T follicular helper cell (primary cell): Measurements from ENCODE around the gene NINJ2.
A peak's percentile ranks its signal among the peaks of the same experiment; 100 is the strongest.
"Not testable (repeated sequence)": the region's sequence is repeated elsewhere in the genome, so short reads cannot be mapped to it uniquely, and the experiment has no call there.

Experiments used
- DNase-seq: peaks from one replicate; pipeline ENCODE4 v3.0.0-alpha.2; 2020; ENCODE audit warnings: low read depth
- total RNA-seq, 2 experiments: gene quantifications; one replicate each; lab custom pipeline; 2026; lab: John Stamatoyannopoulos, UW

Gene NINJ2, protein sequence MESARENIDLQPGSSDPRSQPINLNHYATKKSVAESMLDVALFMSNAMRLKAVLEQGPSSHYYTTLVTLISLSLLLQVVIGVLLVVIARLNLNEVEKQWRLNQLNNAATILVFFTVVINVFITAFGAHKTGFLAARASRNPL
- 2.9 to 3.1 reads per million in 2 experiments for total RNA-seq

DNA sequence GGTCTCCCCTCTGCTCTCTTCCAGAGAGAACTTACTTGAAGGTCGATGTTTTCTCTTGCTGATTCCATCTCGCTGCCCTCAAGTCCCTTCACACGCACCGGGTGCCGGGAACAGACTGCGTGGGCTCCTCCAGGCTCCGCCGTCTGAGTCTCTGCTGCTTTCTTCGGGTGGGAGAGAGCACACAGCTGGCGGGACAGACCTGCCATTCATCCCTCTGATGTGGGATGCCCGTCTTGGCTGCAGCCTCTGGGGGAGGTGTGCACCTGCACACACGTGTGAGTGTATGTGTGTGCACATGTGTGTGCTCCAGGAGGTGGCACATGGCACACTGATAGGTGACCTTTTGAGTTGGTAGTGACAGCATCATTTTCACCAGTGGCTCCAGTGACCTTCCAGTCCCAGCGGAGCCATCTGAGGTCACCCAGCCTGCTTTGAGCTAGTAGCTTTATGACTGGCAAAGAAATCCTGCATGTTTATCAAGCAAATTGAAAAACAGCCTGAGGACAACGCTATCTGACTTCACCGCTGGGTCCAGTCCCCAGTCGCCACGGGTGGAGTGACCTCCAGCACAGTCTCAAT, at the start of gene NINJ2:
NINJ2 (minus strand) TSS at position 153 of the 579 bp plus-strand sequence; CDS start at position 68, 85 bp downstream.
- DNase-seq, result no peak

DNA sequence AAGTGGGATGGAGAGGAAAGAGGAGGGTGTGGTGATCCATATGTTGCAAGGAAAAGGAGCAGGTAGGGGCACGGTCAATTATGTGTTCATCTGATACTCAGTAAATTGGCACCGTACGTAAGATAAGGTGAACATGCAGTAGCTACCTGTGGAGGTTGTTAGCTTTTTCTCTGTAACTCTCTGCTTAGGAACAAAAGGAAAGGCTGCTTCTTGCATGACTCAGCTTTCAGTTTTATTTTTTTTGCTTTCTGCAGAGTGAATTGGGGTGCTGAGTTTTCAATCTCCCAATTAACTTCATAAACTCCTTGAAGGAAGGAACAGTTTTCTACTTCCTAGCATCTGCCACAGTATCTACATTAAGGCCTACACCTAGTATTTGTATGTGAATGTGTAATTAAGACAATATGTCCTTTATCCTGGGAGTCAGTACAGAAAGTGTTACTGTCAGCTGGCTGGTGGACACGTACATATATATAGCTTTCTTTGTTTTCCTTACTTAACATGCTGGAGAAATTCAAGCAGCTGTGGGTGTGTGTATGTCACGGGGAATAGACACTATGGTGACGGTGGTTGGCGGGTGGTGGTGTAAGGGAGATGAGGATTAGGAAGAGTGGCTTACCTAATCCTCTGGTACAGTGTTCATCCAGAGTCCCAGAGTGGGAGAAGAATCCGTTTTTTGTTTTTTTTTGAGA, 49.1 kb upstream of the NINJ2 start:
- DNase-seq, result no peak

DNA sequence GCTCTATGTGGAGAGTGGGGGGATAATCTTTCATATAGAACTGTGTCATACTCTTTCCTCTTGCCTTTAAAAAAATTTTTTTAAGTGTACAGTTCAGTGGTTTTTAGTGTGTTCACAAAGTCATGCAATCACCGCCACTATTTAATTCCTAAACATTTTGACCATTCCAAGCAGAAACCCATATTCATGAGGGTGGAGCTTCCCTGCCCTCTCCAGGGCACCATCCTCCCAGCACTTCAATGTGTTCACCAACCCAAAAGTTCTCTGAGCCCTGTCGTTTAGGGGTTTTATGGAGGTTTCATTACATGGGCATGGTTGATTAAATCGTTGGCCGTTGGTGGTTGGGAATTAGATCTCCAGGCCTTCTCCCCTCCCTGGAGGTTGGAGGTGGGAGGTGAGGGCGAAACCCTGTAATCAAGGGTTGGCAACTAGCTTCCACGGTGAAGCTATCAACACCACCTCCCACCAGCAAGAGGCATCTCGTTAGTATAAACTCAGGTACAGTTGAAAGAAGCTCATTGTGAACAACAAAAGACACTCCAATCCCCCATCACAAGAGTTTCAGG, 46.3 kb upstream of the NINJ2 start:
- DNase-seq, result no peak

DNA sequence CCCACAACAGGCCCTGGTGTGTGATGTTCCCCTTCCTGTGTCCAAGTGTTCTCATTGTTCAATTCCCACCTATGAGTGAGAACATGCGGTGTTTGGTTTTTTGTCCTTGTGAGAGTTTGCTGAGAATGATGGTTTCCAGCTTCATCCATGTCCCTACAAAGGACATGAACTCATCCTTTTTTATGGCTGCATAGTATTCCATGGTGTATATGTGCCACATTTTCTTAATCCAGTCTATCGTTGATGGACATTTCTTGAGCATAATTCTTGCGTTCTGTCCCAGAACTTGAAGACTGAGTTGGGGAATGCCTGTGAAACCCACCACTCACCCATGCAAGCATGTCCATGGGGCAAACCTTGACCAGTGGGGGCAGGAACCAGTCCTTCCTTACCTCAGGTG, 44.8 kb upstream of the NINJ2 start:
- not testable (repeated sequence) for DNase-seq

DNA sequence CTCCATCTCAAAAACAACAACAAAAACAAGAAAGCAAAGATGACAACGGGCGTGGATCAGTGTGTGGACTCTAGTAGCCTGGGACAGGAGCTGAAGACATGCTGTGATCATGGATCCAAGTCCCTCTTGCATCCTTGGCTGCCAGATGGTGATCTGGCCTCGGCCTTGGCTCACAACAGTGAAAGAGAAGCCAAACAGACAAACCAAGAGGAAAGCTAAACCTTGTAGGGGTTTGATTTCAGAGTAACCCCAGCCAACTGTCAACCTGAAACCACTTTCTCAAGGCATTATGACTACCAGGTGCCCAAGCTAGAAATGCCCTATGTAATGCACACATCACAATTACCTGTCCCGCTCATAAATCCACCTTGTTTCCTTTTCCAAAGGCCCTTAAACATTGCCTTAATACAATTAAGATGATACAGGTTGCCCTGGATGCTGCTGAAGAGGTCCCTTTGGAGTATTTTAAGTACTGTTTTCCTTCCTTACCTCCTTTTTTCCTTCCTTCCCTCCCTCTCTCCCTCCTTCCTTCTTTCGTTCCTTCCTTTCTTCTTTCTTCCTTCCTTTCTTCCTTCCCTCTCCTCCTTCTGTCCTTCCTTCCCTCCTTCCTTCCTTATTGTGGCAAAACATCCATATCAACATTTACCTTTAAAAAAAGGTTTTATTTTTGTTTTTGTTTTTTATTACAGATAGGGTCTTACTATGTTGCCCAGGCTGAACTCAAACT, 41.4 kb upstream of the NINJ2 start:
- no peak for DNase-seq

DNA sequence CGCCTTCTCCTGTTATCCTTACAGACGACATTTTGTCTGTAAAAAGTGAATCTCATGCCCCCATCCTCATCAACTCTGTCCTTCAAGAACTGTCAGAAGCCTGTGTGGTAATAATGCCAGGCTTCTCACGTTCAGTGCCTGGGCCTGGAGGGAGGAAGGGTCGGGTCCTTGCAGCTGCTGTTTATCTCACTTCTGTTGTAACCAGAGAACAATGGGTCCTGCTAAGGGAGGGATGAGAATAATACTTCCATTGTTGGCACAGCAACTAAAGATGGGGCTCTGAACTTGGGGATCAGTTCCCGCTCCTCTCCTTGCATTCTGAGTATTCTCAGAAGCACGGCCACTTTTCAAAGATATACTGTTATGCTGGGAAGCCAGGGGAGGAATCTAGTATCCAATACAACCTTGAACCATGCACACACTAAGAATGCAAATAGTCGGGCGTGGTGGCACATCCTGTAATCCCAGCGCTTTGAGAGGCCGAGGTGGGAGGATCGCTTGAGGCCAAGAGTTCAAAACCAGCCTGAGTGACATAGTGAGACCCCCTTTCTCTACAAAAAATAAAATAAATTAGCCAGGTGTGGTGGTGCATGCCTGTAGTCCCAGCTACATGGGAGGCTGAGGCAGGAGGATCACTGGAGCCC, 38.8 kb upstream of the NINJ2 start:
- no peak for DNase-seq

DNA sequence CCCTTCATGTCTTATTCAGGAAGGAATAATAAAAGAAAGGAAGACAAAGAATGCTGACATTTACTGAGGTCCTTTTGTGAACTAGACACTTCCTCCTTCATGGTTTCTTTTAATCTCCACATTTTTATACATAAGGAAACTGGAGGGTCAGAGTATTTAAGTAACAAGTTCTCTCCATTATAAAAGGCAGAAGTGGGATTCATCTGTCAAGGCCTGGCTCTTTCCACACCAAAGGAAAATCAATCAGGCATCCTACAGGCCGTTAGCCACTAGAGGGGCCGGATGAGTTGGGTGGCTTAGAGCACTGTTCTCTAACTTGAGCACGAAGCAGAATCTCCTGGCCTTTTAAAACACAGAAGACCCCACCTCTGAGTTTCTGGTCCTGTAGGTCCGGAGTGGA, 36.8 kb upstream of the NINJ2 start:
- DNase-seq, result no peak

DNA sequence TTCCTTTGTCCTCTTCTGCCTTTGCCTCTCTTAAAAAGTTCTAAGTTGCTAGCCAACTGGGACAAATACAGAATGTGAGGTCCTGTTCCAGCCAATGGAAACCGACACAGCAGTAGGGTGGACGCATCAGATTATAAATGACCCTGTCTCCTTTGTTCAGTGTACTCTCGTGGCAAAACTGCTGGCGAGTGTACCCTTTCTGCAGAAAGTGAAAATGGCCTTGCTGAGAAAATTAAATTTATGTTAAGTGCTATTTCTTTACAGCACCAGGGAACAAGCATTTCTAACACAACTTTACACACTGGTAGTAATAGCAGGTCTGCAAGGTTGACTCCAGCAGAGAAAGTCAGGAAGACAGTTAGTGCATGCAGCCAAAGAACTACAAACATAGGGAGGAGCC, 35.0 kb upstream of the NINJ2 start:
- DNase-seq, result not testable (repeated sequence)

DNA sequence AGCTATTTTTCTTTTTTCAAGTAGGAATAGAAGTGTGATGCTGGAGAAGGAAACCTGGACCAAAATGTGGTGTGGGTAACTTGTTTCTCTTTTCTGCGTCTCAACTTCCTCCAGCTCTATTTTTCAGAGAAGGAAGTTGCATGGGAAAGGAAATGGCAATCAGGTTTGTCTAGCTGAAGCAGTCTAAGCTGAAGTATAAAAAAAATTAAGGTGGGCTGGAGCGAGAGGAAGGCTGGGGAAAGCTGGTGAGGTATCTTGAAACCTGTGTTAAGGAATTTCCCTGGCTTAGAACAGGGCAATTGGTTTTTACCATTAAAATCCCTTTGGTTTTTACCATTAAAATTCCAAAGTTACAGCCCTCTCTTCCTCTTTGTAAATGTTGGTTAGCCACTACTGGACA, 34.2 kb upstream of the NINJ2 start:
- DNase-seq, result no peak

DNA sequence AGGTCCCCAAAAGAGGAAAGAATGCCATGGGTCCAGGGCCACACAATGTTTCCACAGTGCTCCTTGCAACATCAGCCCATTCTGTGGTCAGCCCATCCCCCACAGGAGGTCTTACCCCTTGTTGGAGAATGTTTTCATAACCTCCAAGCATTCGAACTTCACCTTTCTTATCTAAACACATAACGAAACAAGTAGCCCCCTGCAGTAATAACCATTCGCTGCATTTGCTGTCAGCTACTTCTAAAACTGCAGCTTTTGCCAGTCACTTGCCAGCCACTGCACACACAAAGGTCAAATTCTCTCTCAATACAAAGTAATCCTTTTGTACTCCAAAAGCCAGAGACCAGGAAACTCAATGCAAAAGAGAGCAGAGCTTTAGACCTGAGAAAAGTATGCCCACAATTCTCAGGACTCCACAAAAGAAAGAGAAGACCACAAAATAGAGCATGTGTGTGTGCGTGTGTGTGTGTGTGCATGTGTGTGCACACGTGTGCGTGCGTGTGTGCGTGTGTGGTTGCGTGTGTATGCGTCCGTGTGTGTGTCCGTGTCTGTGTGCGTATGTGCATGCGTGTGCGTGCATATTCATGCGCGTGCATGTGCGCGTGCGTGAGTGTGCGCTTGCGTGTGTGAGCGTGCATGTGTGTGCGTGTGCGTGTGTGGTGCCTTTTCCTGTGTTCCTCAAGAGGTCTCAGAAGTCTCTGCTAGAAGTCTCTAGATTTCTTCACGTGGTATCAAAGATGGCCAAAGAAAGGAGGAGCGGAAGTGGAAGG, 31.7 kb upstream of the NINJ2 start:
- no peak for DNase-seq

DNA sequence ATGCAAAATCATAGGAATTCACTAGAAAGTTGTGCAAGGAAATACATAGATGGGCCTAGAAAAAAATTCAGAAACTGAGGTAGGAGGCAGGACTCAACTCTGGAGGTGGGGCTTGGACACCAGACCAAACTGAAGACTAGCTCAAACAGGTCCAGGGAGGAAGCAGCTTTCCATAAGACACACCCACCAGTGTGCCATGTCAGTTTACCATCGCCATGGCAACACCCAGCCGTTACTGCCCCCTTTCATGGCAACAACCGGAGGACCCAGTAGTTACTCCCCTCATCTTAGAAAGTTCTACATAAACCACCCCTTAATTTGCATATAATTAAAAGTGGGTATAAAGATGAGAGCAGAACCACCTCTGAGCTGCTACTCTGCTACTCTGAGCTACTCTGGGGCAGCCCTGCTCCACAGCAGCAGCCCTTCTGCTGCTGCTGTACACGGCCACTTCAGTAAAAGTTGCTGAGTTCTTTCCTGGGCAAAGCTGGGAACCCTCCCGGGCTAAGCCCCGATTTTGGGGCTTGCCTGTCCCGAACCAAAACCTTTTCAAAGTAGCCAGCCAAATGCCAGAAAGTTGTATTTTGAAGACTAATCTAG, 30.8 kb upstream of the NINJ2 start:
- DNase-seq, result no peak

DNA sequence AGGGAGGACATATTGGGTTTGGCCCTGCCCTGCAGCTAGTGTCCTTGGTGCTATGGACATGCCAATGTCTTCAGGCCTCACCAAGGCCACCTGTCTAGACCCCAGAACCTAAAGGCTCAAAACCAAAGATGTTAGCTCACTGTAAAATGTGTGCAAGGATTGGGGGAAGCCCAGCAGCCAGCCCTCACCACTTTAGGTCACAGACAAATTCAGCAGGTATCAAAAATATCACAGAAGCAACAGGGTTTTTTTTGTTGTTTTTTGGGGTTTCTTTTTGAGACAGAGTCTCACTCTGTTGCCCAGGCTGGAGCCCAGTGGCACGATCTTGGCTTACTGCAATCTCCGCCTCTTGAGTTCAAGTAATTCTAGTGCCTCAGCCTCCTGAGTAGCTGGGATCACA, 29.0 kb upstream of the NINJ2 start:
- no peak for DNase-seq

DNA sequence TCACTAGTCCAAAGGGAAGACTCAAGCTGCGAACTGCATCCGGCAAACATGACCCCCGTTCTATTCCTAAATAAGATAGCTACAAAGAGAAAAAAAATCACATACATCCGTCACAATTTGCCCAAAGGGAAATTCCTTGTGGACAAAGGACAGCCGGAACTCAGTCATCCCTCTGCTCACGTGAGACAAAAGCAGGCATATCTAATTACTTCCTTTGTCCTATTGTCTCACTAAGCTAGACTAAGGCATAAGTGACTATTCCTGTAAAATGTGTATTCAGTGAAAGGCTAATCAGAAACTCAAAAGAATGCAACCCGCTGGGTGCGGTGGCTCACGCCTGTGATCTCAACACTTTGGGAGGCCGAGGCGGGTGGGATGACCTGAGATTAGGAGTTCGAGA, 27.2 kb upstream of the NINJ2 start:
- DNase-seq, result no peak

DNA sequence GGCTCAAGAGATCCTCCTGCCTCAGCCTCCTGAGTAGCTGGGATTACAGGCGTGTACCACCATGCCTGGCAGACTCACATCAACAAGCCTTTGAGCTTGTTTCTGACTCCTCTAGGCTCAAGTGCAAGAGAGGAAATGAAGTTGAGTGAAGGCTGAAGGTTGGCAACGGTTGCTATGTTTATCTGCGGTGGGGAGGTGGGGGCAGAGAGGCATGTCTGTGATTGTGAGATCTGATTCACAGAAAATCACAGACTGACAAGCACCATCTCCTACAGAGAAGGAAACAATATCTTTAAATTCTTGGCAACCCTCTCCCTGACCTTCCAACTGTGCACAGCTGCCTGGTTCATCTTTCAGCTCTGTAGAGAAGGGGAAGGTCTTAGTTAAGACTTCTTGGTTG, 22.1 kb upstream of the NINJ2 start:
- peak; percentile 88 for DNase-seq

DNA sequence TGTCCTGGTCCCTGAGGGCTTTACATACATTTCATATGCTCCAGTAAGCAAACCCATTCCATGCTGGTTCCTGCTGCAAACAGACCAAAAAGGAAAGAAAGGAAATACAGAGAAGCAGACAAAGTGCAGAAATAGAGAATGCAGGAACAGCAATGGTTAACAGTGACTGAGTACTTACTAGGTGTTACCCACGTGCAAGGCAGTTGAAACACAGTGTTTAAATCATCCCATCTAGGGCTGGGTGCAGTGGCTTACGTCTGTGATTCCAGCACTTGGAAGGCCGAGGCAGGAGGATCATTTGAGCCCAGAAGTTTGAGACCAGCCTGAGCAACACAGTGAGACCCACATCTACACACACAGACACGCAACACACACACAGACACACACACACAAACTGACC, 21.2 kb upstream of the NINJ2 start:
- DNase-seq, result no peak

DNA sequence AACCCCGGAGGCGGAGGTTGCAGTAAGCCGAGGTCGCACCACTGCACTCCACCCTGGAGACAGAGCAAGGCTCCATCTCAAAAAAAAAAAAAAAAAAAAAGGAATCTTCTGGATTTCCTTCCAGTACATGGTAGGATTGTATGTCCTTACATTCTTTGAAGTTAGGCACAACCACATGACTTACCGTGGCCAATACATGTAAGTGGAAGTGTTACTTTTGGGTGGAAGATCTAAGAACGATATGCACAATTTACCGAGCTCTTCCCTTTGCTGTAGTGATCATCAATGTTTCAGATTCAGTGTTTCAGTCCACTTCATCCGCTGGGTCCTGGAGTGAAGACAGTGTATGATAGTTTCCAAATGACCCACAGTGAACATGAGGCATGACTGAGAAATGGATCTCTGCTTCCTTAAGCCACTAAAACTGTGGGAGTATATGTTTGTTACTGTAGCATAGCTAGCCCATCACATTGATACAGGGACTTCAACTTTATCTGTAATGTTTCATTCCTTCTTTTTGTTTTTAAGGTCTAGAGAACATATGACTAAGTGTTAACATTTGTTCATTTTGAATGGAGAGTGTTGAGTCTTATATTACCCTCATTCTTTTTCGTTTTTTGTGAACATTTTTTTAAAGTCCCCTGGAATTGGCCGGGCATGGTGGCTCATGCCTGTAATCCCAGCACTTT, 18.5 kb upstream of the NINJ2 start:
- DNase-seq, result no peak

DNA sequence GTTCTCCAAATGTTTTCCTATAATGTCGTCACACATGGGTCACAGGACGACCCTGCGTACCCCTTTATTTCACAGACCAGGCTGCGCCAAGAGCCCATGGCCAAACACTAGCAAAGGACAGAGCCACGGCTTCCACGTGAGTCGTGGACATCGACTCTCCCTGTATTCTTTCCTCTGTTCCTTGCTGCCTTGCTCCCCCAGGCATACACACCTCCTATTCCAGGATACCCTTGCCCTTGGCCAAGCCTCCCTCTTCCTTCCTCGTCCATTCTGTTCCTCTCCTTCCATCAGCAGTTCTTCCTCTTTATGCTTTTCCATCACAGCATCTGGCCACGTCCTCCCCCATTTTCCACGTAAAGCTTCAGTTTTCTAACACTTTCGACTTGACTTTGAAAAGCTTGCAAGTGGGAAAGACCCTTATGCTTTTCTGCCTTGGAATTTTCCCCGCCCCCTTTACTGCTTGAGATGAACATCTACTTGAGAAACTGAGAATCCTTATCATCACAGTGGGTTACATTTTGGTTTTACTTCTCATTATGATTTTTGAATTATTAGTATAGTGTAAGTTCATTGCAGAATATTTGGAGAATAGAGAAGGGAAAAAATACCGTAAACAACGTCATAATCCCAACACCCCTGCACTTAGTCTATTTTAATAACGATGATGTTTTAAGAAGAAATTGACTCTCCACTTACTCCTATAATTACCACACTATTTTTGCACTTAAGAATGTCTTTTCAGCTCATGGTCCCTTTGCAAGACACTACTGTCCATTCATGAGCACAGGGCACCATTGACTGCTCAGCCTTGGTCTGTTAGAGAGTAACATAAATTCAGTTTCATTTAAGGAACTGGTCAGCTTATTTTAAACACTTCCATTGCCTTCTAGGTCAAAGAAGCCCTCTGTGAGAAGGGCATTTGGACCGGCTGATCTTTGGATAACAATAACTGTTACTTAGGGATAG, 15.8 kb upstream of the NINJ2 start:
- no peak for DNase-seq

DNA sequence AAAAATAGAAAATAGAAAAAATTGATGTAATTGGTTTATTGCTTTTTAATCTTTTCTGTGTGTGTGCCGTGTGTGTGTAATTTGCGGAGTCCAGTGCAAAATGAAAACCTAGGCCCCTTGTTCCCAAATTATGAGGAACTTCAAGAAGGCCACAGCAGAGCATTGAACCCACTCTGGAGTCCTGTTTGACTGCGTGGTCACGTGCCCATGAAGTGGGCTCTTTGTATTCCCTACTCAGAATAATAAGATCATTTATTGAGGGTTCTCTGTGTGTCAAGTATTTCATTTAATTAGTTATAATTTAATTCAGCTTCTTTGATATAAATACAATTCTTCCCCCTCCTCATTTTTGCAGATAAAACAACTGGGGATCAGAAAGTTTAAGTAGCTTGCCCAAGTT, 12.3 kb upstream of the NINJ2 start:
- no peak for DNase-seq

DNA sequence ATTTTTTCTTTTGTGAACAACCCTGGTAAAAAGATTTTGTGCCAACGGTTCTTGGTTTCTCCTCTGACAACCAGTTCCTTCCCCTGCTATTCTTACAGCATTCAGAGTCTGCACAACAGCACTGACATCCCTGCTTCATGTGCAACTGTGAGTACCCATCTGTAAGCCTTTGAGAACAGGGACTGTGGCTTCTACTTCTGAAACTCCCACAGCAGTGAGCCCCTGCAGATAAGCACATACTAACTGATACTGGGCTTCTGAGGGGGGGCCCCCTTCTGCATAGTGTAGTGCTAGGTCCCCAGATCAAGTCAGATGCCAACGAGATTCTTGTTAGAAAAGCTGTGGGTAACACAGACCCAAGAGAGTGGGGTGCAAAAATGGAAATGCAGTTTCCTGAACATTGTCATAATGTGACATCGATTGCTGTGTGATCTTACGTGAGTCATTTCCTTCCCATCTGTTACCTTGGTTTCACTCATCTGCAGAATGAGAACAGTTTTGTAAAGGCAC, 11.1 kb upstream of the NINJ2 start:
- peak; percentile 56 for DNase-seq
